NCI-H2227 (cell line): ENCODE results near the gene SEC31A.

ENCODE experiments used
- DNase-seq: peaks from one replicate; lab custom pipeline; 2025; ENCODE audit not compliant: unreplicated experiment; lab: John Stamatoyannopoulos, UW

The SEC31A gene

GRCh38 chr4:82776925-82777542 is 113.9 kb downstream of the SEC31A start:
- no peak for DNase-seq

- no peak for DNase-seq
These were observed 115.7 kb downstream of the SEC31A start for GRCh38 chr4:82775243-82775642.

- DNase-seq: peak; percentile 16
These were observed 116.2 kb downstream of the SEC31A start for GRCh38 chr4:82774711-82775171.

- no peak for DNase-seq
These were observed 117.9 kb downstream of the SEC31A start for GRCh38 chr4:82773057-82773456.

DNA sequence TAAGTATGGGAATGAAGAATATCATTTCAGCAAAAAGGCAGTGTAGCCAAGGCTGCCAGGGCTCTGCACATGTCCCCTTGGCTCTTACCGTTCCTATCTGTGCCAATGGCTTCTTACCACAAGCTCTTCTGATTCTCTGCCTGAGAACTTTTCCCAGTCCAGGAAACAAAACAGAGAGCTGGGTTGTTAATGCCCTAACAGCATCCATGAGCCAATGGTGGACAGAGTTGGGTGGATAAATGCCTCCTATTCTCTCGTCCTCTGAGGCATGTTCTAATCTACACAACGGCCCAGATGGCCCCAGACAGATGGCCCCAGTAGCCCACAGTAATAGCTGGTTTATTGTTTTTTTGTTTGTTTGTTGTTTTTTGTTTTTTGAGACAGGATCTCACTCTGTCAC is 120.3 kb downstream of the SEC31A start:
- DNase-seq: no peak
